CD4-positive, CD25-positive, alpha-beta regulatory T cell (primary cell): ENCODE measurements around the gene TAF4. TPM values are rescaled to one million over a fixed set of nuclear protein-coding genes. Genes with fewer than 3 reads are reported as not detected.
A peak's percentile ranks its signal among the peaks of the same experiment; 100 is the strongest.
"Not testable (repeated sequence)": the region's sequence is repeated elsewhere in the genome, so short reads cannot be mapped to it uniquely, and the experiment has no call there.

Source experiments
- ATAC-seq, 2 donors: fragments of 150-1000 bp; cut with Tn5 transposase; one replicate each; pipeline ENCODE4 v1.10.0; 2021; ENCODE audit warnings: low read depth in 2 of 2, moderate number of reproducible peaks in 2 of 2, moderate library complexity in 1 of 2
- DNase-seq, 3 donors: peaks; one replicate each; pipeline versions ENCODE4 v3.0.0 to v3.0.0-alpha.2; 2012 to 2022; ENCODE audit warnings: mixed read lengths in 1 of 3
- H3K27ac ChIP-seq: one replicate; pipeline ENCODE4 v1.7.0; 2013; ENCODE audit warnings: mild to moderate bottlenecking, low read length; ENCODE audit not compliant: insufficient read depth, poor library complexity, severe bottlenecking
- H3K27me3 ChIP-seq: one replicate; pipeline ENCODE4 v1.7.0; 2013; ENCODE audit warnings: low read length; ENCODE audit not compliant: control insufficient read depth, insufficient read depth
- H3K36me3 ChIP-seq: one replicate; pipeline ENCODE4 v1.7.0; 2013; ENCODE audit warnings: mild to moderate bottlenecking, low read length, moderate library complexity; ENCODE audit not compliant: control insufficient read depth, insufficient read depth
- H3K4me1 ChIP-seq: 2 replicates; pipeline ENCODE4 v1.7.0; 2013; ENCODE audit warnings: mild to moderate bottlenecking, low read length; ENCODE audit not compliant: insufficient read depth, control insufficient read depth, poor library complexity, severe bottlenecking
- H3K4me3 ChIP-seq: one replicate; pipeline ENCODE4 v1.7.0; 2013; ENCODE audit warnings: low read depth, mild to moderate bottlenecking, low read length, moderate library complexity
- H3K9me3 ChIP-seq, 2 experiments: 1 replicate in 1 of 2; 2 replicates in 1 of 2; pipeline ENCODE4 v1.7.0; 2013; ENCODE audit warnings: low read length in 2 of 2, mild to moderate bottlenecking in 1 of 2, moderate library complexity in 1 of 2; ENCODE audit not compliant: control insufficient read depth in 2 of 2
- H3K27ac Mint-ChIP-seq, 3 donors: one replicate each; pipeline ENCODE4 v1.8.0; 2020 to 2022; ENCODE audit warnings: mild to moderate bottlenecking in 3 of 3, mixed read lengths in 3 of 3, moderate library complexity in 2 of 3
- H3K27me3 Mint-ChIP-seq: one replicate; pipeline ENCODE4 v1.8.0; 2022; ENCODE audit warnings: mild to moderate bottlenecking, mixed read lengths
- H3K36me3 Mint-ChIP-seq: one replicate; pipeline ENCODE4 v1.8.0; 2020; ENCODE audit warnings: mixed read lengths
- H3K4me1 Mint-ChIP-seq, 4 donors: one replicate each; pipeline ENCODE4 v1.8.0; 2020 to 2022; ENCODE audit warnings: mixed read lengths in 4 of 4, mild to moderate bottlenecking in 1 of 4
- H3K4me3 Mint-ChIP-seq, 4 donors: one replicate each; pipeline ENCODE4 v1.8.0; 2020 to 2022; ENCODE audit warnings: mild to moderate bottlenecking in 4 of 4, mixed read lengths in 4 of 4, moderate library complexity in 3 of 4
- H3K9me3 Mint-ChIP-seq, 7 donors: one replicate each; pipeline ENCODE4 v1.8.0; 2020 to 2022; ENCODE audit warnings: mixed read lengths in 7 of 7, mild to moderate bottlenecking in 3 of 7, moderate library complexity in 2 of 7
- polyA plus RNA-seq, 4 donors: library from polyadenylated mRNA; unstranded; fragments of 300-500 nt; fragmentation: Illumina TruSeq; gene quantifications; one replicate each; pipeline ENCODE4 v1.2.3, GENCODE V29; 2021
- total RNA-seq: library from RNA; stranded (reverse); gene quantifications from one replicate; pipeline ENCODE4 v1.2.3, GENCODE V29; 2022

Gene TAF4
- total and polyA plus RNA-seq, 5 donors from 2014 or later = 0.76 to 20.4 (median 0.91) TPM

DNA sequence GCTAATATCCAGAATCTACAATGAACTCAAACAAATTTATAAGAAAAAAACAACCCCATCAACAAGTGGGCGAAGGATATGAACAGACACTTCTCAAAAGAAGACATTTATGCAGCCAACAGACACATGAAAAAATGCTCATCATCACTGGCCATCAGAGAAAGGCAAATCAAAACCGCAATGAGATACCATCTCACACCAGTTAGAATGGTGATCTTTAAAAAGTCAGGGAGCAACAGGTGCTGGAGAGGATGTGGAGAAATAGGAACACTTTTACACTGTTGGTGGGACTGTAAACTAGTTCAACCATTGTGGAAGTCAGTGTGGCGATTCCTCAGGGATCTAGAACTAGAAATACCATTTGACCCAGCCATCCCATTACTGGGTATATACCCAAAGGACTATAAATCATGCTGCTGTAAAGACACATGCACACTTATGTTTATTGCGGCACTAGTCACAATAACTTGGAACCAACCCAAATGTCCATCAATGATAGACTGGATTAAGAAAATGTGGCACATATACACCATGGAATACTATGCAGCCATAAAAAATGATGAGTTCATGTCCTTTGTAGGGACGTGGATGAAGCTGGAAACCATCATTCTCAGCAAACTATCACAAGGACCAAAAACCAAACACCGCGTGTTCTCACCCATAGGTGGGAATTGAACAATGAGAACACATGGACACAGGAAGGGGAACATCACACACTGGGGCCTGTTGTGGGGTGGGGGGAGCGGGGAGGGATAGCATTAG lies 6.2 kb upstream of the TAF4 start:
- H3K4me1 Mint-ChIP-seq = peaks cover 0 to 20% (median 12%) of the 10 kb centered on the region in 4 donors
- H3K27me3 Mint-ChIP-seq = peaks cover 13% of the 10 kb centered on the region
- not testable (repeated sequence) for H3K27ac ChIP-seq, H3K36me3 ChIP-seq, H3K27me3 ChIP-seq, H3K36me3 Mint-ChIP-seq, H3K4me3 ChIP-seq, ATAC-seq, DNase-seq, H3K4me3 Mint-ChIP-seq, H3K27ac Mint-ChIP-seq
- peaks cover 0 to 29% (median 5%) of the 10 kb centered on the region in 7 donors for H3K9me3 Mint-ChIP-seq
- H3K4me1 ChIP-seq = peaks cover 14% of the 10 kb centered on the region
- peaks cover 17 to 36% of the 10 kb centered on the region in 2 experiments for H3K9me3 ChIP-seq

DNA sequence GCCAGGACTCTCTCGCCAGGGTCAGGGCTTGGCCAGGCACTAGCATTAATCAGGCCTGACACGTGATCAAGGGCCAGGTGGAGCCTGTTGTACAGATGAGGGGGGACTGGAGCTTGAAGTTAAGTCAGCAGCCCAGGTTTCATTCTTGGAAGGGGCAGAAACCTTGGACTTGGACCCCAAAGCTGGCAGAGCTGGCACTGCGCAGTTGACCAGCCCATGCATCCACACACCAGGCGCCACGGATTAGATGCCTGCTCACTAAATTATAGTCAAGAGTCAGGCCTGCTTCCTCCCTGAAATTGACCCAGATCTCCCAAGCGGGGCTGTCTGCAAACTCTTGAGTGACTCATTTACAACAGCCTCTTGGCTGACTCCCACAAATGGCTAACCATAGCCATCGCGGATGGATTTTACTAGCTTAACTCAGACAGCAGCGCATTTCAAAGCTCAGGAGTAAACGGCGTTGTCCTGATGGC lies 4.1 kb upstream of the TAF4 start:
- peaks cover 15% of the 10 kb centered on the region for H3K27me3 Mint-ChIP-seq
- peaks cover 0 to 26% (median 15%) of the 10 kb centered on the region in 4 donors for H3K4me1 Mint-ChIP-seq
- H3K9me3 ChIP-seq = peaks cover 15 to 19% of the 10 kb centered on the region in 2 experiments
- no peaks in the 10 kb centered on the region for H3K27me3 ChIP-seq
- no peak overlapping the region for H3K4me3 ChIP-seq
- ATAC-seq = no peak
- H3K27ac Mint-ChIP-seq = no peak overlapping the region
- H3K4me3 Mint-ChIP-seq = peak overlapping the region in 1 of 4 donors; percentile 90
- H3K4me1 ChIP-seq = peaks cover 19% of the 10 kb centered on the region
- no peak for DNase-seq
- no peaks in the 10 kb centered on the region for H3K36me3 ChIP-seq
- peaks cover 0 to 19% (median 4%) of the 10 kb centered on the region in 7 donors for H3K9me3 Mint-ChIP-seq
- no peaks in the 10 kb centered on the region for H3K36me3 Mint-ChIP-seq
- no peak overlapping the region for H3K27ac ChIP-seq

DNA sequence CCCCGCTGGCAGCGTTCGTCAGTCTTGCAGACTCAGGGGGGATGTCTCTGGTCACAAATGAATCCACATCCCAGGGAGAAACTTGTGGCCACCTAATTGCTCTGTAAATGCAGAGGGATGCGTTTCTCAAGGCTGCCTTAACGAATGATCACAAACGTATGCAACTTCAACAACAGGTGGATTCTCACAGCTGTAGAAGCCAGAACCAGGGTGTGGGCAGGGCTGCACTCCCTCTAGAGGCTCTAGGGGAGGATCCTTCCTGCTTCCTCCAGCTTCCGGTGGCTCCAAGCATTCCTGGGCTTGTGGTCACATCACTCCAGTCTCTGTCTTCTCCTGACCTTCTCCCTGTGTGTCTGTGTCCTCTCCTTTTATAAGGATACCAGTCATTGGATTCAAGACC lies 3.3 kb upstream of the TAF4 start:
- Mint-ChIP-seq H3K36me3 (no peaks in the 10 kb centered on the region), H3K27me3 (peaks cover 15% of the 10 kb centered on the region), H3K4me3 (peak overlapping the region; percentile 28 to 90 (median 41)), H3K27ac (no peak overlapping the region), H3K4me1 (peaks cover 0 to 28% (median 15%) of the 10 kb centered on the region in 4 donors), H3K9me3 (peaks cover 0 to 14% (median 4%) of the 10 kb centered on the region in 7 donors)
- DNase-seq = no peak
- no peak for ATAC-seq
- Histone ChIP-seq H3K27ac (no peak overlapping the region), H3K27me3 (no peaks in the 10 kb centered on the region), H3K9me3 (peaks cover 13 to 14% of the 10 kb centered on the region in 2 experiments), H3K4me1 (peaks cover 24% of the 10 kb centered on the region), H3K4me3 (no peak overlapping the region), H3K36me3 (no peaks in the 10 kb centered on the region)

DNA sequence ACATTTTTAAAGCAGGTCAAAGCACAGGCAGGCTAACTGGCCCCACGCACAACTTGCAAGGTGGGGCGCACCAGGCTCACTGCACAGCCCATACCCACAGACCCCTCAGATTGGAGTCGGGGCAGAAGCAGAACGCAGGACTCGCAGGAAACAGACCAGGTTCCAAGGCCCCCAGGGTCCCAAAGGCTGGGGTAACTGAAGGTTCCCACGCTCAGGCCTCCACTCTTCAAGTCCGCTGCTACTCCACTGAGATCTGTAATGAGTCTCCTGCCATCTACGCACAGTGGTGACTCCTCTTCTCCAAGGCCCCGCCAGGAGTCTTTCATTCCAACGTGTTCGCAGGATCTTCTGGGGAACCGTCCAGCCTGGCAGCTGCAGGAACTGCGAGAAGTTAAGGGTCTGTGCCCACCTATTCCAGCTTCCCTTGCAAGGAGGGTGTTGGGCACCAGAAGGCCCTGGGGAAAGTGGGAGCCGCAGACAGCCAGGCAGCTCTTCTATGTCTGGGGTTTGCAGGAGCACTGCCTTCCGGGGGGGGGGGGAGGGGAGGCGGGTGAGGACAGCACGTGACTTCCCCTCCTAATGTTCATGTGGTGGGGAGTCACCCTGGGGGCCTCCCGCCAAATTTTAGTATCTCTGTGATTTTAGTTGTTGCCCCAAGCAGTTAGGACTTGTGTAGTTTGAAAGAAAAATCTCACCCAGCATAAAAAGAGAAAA lies 2.0 kb upstream of the TAF4 start:
- peaks cover 0 to 3% (median 0%) of the 10 kb centered on the region in 7 donors for H3K9me3 Mint-ChIP-seq
- Histone ChIP-seq H3K4me3 (peak overlapping the region; percentile 90), H3K27ac (no peak overlapping the region), H3K4me1 (peaks cover 37% of the 10 kb centered on the region), H3K36me3 (no peaks in the 10 kb centered on the region), H3K27me3 (no peaks in the 10 kb centered on the region), H3K9me3 (peaks cover under 1 to 1% of the 10 kb centered on the region in 2 experiments)
- H3K4me1 Mint-ChIP-seq = peaks cover 0 to 41% (median 23%) of the 10 kb centered on the region in 4 donors
- H3K27me3 Mint-ChIP-seq = peaks cover 15% of the 10 kb centered on the region
- peak overlapping the region; percentile 80 to 93 (median 90) for H3K4me3 Mint-ChIP-seq
- ATAC-seq = no peak
- H3K36me3 Mint-ChIP-seq = no peaks in the 10 kb centered on the region
- H3K27ac Mint-ChIP-seq = peak overlapping the region; percentile 63 to 95 (median 94)
- DNase-seq = peak in 1 of 3 donors; percentile 32

DNA sequence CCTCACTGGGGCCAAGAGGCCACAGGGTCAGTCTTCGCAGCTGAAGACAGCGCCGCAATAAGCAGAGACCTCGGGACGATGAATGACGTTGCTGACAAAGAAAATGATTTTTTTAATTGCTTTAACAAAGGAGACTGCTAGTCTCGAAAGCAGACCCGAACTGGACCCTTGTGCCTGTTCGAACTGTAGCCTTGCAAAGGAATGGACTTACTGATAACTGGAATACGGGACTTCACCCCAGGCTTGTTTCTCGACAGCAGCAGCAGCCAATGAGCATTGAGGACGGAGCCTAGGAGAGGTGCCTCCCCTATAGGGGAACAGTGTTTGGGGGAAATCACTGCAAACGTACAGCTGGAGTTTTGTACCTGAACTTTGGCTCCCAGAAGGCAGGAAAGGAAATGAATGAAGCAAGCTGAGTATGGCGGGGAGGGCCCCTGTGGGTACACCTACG lies 1.3 kb upstream of the TAF4 start:
- no peak for ATAC-seq
- Histone ChIP-seq H3K27me3 (no peaks in the 10 kb centered on the region), H3K4me1 (peaks cover 40% of the 10 kb centered on the region), H3K27ac (no peak overlapping the region), H3K36me3 (no peaks in the 10 kb centered on the region), H3K4me3 (peak overlapping the region; percentile 90), H3K9me3 (no peaks in the 10 kb centered on the region)
- Mint-ChIP-seq H3K27ac (peak overlapping the region; percentile 91 to 95 (median 94)), H3K9me3 (peaks cover 0 to 3% (median 0%) of the 10 kb centered on the region in 7 donors), H3K27me3 (peaks cover 15% of the 10 kb centered on the region), H3K4me3 (peak overlapping the region; percentile 90 to 97 (median 92)), H3K4me1 (peaks cover 6 to 48% (median 29%) of the 10 kb centered on the region in 4 donors), H3K36me3 (no peaks in the 10 kb centered on the region)
- DNase-seq = peak in 1 of 3 donors; percentile 40

DNA sequence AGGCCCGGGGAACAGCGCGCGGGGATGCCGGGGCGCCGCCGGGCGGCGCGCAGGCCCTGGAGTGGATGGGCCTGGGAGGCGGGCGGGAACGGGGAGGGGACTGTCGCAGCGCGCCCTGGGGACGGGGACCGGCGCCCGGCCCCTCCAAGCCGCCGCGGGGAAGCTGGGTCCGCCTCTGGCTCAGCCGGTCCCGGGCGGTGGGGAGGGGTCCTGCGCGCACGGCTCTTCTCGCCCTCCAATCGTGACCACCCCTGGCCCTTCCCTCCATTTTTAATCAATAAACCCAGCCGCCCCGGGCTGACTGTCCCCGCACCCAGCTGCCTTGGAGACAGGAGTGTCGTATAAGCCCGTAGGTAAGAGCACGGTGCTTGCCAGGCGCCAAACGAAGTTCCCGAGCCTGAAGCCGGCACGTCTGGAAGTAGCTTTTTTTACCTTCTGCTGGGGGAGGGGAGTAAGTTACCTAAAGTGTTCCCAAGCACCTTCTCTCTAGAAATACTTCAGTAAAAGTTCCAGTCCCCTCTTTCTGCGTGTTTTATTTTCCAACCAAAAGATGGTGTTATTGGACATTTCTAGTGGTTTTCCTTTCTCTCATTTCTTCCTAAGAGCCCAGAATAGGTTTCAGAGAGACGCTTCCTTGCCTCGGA lies 780 bp upstream of the TAF4 start:
- H3K9me3 Mint-ChIP-seq = peaks cover 0 to 3% (median 0%) of the 10 kb centered on the region in 7 donors
- Histone ChIP-seq H3K27ac (peak overlapping the region; percentile 57), H3K36me3 (no peaks in the 10 kb centered on the region), H3K4me3 (peak overlapping the region; percentile 90), H3K9me3 (no peaks in the 10 kb centered on the region), H3K27me3 (no peaks in the 10 kb centered on the region), H3K4me1 (peaks cover 43% of the 10 kb centered on the region)
- DNase-seq (peak in 2 of 3 donors; percentile 48 to 57), ATAC-seq (peak in 1 of 2 donors; percentile 33)
- peak overlapping the region; percentile 90 to 97 (median 92) for H3K4me3 Mint-ChIP-seq
- H3K27ac Mint-ChIP-seq = peak overlapping the region; percentile 91 to 95 (median 94)
- peaks cover 12% of the 10 kb centered on the region for H3K27me3 Mint-ChIP-seq
- no peaks in the 10 kb centered on the region for H3K36me3 Mint-ChIP-seq
- H3K4me1 Mint-ChIP-seq = peaks cover 11 to 53% (median 33%) of the 10 kb centered on the region in 4 donors
